Measurements from ENCODE around the gene LTF.
"Not testable (repeated sequence)": the region's sequence is repeated elsewhere in the genome, so short reads cannot be mapped to it uniquely, and the experiment has no call there.

LTF gene

GRCh38 chr3:46409739-46410489 is 54.8 kb downstream of the LTF start:
- no peak for DNase-seq

DNA sequence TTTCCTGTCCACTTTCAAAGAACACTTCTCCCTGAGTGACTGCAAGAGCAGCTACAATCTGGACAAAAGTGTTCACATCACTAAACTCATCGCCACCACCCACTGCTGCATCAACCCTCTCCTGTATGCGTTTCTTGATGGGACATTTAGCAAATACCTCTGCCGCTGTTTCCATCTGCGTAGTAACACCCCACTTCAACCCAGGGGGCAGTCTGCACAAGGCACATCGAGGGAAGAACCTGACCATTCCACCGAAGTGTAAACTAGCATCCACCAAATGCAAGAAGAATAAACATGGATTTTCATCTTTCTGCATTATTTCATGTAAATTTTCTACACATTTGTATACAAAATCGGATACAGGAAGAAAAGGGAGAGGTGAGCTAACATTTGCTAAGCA is 55.9 kb downstream of the LTF start:
- no peak for DNase-seq

DNA sequence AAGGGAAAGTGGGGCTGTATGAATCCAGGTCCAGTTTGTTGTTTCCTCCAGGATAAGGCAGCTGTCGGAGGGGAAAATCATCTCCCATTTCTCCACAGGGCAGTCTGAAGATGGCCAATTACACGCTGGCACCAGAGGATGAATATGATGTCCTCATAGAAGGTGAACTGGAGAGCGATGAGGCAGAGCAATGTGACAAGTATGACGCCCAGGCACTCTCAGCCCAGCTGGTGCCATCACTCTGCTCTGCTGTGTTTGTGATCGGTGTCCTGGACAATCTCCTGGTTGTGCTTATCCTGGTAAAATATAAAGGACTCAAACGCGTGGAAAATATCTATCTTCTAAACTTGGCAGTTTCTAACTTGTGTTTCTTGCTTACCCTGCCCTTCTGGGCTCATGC is 56.7 kb downstream of the LTF start:
- no peak for DNase-seq

DNA sequence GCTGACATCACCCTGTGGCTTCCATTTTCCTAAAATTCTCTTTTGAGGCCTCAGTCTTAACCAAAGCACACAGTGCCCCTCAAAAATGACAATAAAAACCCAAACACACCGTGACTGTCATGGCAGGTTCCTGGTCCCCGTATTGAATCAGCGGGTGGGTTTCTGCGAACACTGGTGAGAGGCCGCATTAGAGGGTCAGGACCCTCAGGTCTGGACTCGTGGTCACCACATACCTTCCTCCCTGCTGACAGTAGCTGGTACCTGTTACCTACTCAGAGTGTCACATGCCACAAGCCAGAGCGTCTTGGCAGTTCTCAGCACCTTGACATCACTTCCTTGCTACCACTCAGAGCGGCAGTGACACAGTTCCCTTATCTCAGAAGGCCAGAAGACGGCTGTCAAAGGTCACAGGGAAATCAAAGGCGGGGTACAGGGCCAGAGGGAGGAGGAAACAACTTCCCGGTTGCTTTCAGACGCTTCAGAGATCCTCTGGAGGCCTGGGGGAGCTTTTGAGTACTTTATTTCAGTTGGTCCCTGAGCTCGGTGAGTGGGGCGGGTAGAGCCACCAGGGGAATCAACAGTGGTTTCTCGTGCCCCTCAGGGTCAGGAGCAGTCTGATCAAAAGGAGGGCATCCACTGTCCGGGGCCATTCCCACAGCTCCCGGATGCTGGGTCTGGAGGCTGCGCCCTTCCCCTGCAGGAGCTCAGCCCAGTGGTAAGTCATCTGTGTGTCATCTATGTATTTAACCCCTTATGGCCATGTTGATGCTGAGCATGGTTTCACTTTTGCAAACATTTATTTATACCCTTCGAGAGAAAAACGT is 57.7 kb downstream of the LTF start, which contains the start of the genes CCR5AS and CCRL2:
TSS of gene CCR5AS (minus strand) at position 279 of the 824 bp plus-strand sequence.
TSS of gene CCRL2 (plus strand) at position 472 of the 824 bp plus-strand sequence. CDS start 821 bp downstream, outside the sequence.
- no peak for DNase-seq

GRCh38 chr3:46406443-46406787 is 58.3 kb downstream of the LTF start:
- DNase-seq, result no peak

- no peak for DNase-seq
These were observed 59.2 kb downstream of the LTF start for GRCh38 chr3:46405301-46406019.

GRCh38 chr3:46402902-46403301 is 61.8 kb downstream of the LTF start:
- not testable (repeated sequence) for DNase-seq

GRCh38 chr3:46401579-46401978 is 63.1 kb downstream of the LTF start:
- no peak for DNase-seq

- DNase-seq, result no peak
These were observed 63.9 kb downstream of the LTF start for GRCh38 chr3:46400846-46401245.

DNA sequence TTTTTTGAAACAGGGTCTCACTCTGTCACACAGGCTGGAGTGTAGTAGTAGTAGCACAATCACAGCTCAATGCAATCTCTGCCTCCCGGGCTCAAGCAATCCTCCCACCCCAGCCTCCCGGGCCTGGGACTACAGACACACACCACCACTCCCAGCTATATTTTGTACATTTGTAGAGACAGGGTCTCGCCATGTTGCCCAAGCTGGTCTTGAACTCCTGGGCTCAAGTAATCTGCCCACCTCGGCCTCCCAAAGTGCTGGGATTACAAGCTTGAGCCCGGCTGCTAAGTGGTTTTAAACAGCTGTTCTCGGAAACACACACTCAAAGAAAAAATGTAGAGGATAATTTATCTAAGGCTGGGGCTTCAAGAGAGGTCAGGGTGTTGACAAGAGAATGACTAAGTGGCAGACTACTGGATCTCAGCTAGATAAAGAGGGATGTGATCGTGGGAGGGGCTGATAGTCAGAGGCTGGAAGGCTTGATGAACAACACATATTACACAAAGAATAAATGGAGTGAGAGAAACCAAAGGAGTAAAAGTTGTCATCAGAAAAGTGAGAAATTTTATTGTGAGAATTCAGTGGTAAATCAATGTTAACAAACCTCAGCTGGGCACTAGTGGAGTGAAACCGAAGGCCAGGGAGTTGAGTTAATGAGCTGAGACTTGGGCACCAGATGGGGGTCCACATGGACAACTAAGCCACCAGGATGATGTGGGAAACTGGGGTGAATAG is 64.5 kb downstream of the LTF start:
- no peak for DNase-seq

DNA sequence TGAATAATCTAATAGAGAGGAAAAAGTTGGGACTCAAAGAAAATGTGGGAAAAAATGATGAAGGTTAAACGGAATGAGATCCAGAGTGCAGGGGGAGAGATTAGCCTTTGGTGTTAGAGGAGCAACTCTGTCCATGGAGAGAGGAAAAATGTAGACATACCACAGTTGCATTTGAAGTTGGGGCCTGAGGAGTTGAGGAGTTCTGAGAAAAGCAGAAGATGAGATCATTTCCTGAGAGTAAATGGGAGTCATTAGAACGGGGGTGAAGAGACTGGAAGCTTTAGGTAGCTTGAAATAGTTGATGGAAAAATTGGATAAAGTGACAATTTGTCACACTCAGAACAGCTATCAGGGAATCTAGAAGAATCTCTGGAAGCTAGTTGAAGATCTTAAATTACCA is 65.1 kb downstream of the LTF start:
- no peak for DNase-seq

DNA sequence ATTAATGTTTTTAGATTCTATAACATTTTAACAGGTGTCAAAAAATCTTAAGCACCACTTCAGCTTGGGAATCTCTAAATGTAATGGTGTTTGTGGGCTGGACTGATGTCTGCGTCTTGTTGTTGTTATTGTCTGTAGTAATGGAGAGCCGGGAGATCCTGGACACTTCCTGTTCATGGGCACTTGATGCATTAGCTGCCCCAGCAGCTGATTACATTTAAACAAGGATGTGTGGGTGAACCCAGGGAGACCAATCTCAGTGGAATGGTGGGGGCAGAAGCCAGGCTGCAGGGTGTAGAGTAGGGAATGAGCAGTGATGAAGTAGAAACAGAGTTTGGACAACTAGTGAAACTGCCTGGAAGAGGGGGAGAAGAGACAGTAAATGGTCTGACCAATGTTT is 65.6 kb downstream of the LTF start:
- DNase-seq, result no peak

- no peak for DNase-seq
These were observed 66.3 kb downstream of the LTF start for GRCh38 chr3:46398186-46398955.

- DNase-seq, result no peak
These were observed 67.6 kb downstream of the LTF start for GRCh38 chr3:46397111-46397510.

DNA sequence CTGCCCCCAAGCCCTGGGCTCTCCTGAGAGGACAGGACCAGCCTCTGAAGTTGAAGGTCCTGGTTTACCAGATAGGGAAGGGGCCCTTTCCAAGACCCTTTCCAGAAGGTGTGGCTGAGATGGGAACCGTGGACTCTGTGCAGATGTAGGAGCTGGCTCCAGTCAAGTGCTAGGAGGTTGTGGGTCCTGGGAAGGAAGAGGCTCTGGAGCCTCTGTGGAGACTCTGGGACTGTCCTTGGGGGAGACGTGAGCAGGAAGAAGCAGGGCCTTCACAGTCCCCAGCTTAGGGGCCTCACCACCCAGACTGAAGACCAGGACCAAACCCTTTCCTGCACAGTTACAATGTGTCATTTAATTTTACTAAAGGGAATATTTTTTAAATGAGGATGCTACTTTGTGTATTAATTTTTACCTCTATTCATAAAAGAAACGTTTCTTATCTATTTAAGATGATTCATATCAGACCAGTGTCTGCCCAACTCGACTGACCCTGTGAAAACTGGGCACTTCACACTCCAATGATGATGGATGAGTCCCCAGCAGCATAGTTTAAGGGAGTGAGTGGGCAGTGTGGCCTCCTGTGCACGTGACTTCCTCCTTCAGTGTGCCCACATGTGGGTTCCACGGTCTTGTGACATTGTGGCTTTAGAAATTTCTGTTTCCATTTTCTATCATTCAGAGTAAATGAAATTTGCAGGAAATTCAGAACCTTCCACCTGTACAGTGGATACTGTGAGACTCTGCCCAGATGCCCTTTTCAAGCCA is 68.8 kb downstream of the LTF start:
- DNase-seq, result no peak

DNA sequence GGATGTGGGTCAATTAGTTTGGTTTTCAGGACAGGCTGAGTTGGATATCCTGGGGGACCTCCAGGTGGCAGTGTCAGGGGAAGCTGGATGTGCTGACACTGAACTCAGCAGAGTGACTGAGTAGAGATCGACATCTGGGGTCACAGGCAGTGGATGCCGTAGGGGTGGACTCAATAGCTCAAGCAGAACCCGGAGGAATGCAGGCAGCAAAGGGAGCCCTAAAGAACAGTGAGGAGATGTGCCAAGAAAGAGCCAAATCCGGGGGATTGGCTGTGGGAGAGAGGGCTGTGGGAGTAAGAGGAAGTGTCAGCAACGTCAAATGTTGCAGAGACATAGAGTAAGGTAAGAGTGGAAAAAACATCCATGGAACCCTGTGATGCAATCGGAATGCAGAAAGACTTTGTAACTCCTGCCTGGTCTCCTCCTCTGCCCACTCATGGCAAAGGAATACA is 69.5 kb downstream of the LTF start:
- DNase-seq, result no peak

GRCh38 chr3:46393554-46394434 is 70.9 kb downstream of the LTF start:
- DNase-seq, result no peak

DNA sequence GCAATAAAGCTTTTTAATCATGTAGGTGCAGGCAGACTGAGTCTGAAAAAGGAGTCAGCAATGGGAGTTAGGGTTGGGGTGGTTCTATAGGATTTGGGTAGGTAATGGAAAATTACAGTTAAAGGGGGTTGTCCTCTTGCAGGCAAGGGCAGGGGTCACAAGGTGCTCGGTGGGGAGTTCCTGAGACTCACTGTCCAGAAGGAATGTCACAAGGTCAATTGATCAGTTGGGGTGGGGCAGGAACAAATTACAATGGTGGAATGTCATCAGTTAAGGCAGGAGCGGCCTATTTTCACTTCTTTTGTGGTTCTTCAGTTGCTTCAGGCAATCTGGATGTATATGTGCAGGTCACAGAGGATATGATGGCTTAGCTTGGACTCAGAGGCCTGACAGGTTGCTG is 71.7 kb downstream of the LTF start:
- no peak for DNase-seq

DNA sequence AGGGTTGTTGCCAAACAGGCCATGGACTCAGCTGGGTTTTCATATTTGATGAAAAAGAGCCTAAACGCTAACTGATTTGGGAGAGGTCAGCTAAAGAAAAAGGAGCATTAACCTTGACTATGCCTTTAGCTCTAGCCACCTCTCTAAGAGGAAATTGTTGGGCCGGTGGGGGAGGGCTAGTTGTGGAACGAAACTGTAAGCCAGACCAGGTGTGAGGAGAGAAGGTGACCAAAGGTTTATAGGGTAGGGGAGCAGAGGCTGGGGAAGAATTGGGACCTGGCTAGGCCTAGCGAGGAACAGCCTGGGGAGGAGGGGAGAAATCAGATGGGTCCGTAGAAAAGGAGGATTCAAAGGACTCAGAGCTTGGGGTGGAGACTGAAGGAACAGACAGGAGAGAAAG is 73.2 kb downstream of the LTF start:
- DNase-seq, result not testable (repeated sequence)

DNA sequence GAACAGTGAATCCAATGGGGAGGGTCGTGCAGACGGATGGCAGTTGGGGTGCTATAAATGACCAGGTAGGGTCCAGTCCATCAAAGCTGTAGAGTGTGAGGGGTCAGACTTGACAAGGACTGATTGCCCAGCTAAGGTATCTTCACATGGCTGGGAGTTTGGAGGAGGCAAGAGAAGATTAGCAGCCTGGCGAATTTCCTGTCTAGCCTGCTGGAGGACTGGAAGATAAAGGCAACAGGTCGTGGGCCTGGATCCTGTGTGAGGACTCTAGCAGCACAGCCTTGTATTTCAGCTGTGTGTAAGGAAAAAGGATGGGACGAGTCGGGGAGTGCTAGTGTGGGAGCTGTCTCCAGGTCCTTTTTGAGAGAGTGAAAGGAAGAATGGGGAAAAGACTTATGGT is 75.4 kb downstream of the LTF start:
- no peak for DNase-seq
